ENCODE results near the gene LBH. TPM values are rescaled to one million over a fixed set of nuclear protein-coding genes. Genes with fewer than 3 reads are reported as not detected.

Gene LBH
- total RNA-seq, 4 donors from 2014 or later = 7.0 to 37.8 (median 16.3) TPM

DNA sequence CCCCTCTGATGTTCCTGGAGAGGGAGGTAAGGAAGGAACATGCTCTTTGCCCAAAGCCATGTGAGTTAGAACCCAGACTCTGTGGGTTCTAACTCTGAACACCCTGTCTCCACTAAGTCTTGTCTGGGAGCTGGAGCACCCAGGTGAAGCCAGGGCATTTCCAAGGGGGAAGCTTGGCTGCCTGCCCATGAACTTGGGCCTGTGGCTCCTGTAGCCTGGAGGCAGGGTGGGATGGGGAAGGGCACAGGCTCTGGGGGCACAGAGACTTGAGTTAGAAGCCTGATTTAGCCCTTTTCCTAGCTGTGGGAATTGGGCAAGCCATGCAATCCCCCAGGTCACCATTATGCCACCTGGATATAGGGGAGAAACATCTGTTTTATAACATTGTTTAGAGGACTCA lies 65.2 kb downstream of the LBH start:
- Histone ChIP-seq H3K4me1 (peaks cover 4 to 23% (median 16%) of the 10 kb centered on the region in 4 donors), H3K27me3 (no peaks in the 10 kb centered on the region), H3K36me3 (no peaks in the 10 kb centered on the region), H3K4me3 (no peak overlapping the region), H3K27ac (no peak overlapping the region), H3K9me3 (no peaks in the 10 kb centered on the region)
- in situ Hi-C loops (cut with MboI; ENCODE audit: low pct_ligation_motif_present in 1 of 4, low pct_unique_long_range_greater_than_20kb in 1 of 4, low sequenced_read_pairs in 3 of 4) = no loop called here
- intact Hi-C loops (cut with DNase I; ENCODE audit: low total_unique reads) = no loop called here
- DNase-seq = no peak
- TF ChIP-seq POLR2AphosphoS5 (IDR thresholded peaks at IDR 0.05) (no peak), POLR2A (IDR thresholded peaks at IDR 0.05) (no peak), EP300 (IDR thresholded peaks at IDR 0.05; ENCODE audit: low read depth) (no peak)
- TF ChIP-seq, protein P1, sequence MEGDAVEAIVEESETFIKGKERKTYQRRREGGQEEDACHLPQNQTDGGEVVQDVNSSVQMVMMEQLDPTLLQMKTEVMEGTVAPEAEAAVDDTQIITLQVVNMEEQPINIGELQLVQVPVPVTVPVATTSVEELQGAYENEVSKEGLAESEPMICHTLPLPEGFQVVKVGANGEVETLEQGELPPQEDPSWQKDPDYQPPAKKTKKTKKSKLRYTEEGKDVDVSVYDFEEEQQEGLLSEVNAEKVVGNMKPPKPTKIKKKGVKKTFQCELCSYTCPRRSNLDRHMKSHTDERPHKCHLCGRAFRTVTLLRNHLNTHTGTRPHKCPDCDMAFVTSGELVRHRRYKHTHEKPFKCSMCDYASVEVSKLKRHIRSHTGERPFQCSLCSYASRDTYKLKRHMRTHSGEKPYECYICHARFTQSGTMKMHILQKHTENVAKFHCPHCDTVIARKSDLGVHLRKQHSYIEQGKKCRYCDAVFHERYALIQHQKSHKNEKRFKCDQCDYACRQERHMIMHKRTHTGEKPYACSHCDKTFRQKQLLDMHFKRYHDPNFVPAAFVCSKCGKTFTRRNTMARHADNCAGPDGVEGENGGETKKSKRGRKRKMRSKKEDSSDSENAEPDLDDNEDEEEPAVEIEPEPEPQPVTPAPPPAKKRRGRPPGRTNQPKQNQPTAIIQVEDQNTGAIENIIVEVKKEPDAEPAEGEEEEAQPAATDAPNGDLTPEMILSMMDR (IDR thresholded peaks at IDR 0.05) = no peak

DNA sequence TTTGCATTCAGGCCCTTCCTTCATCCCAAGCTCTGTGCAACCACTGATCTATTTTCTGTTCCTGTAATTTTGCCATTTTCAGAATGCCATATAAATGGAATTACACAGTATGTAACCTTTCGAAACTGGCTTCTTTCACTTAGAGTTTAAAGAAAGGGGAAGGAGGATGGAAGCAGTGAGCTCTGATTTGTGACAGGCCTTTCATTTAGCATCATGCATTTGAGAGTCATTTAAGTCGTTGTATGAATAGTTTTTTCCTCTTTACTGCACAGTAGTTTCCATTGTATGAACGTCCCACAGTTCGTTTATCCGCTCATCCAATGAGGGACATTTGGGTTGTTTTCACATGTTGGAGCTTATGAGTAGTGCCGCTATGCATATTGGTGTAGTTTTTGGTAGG lies 67.0 kb downstream of the LBH start:
- no peak for DNase-seq
- no peaks in the 10 kb centered on the region for H3K27me3 ChIP-seq
- 85 to 96% methylated on average over 6 of the region's 6 CpGs for WGBS, 2 donors (ENCODE audit: low coverage in 1 of 2)
- H3K4me1 ChIP-seq = peaks cover 4 to 19% (median 14%) of the 10 kb centered on the region in 4 donors
- in situ Hi-C loops (cut with MboI; ENCODE audit: low pct_ligation_motif_present in 1 of 4, low pct_unique_long_range_greater_than_20kb in 1 of 4, low sequenced_read_pairs in 3 of 4) (no loop called here), intact Hi-C loops (cut with DNase I; ENCODE audit: low total_unique reads) (no loop called here)
- no peaks in the 10 kb centered on the region for H3K9me3 ChIP-seq
- no peak overlapping the region for H3K4me3 ChIP-seq
- TF ChIP-seq POLR2A (IDR thresholded peaks at IDR 0.05) (no peak), EP300 (IDR thresholded peaks at IDR 0.05; ENCODE audit: low read depth) (no peak), POLR2AphosphoS5 (IDR thresholded peaks at IDR 0.05) (no peak)
- TF ChIP-seq, protein P1 (IDR thresholded peaks at IDR 0.05) = no peak
- H3K27ac ChIP-seq = no peak overlapping the region
- H3K36me3 ChIP-seq = no peaks in the 10 kb centered on the region

DNA sequence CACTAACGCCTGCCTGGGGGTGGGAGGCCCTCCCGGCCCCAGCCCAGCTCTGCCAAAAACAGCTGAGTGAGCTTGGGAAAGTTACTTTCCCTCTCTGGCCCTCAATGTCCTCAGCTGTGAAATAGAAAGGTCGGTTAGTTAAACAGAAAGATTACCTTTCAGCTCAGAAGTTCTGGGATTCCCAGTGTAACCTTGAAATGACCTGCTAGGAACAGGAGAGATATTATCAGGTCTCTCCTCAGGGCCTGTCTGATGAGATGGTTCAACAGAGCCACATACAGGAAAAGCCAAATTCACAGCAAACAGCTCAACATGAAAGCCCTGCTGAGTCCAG lies 68.8 kb downstream of the LBH start:
- 67 to 72% methylated on average over 3 of the region's 3 CpGs for WGBS, 2 donors (ENCODE audit: low coverage in 1 of 2)
- in situ Hi-C loops (cut with MboI; ENCODE audit: low pct_ligation_motif_present in 1 of 4, low pct_unique_long_range_greater_than_20kb in 1 of 4, low sequenced_read_pairs in 3 of 4) (no loop called here), intact Hi-C loops (cut with DNase I; ENCODE audit: low total_unique reads) (no loop called here)
- peaks cover 4 to 16% (median 13%) of the 10 kb centered on the region in 4 donors for H3K4me1 ChIP-seq
- H3K9me3 ChIP-seq = no peaks in the 10 kb centered on the region
- no peak overlapping the region for H3K4me3 ChIP-seq
- no peak for TF ChIP-seq EP300 (IDR thresholded peaks at IDR 0.05; ENCODE audit: low read depth)
- TF ChIP-seq, protein P1 (IDR thresholded peaks at IDR 0.05) = no peak
- no peak for TF ChIP-seq POLR2AphosphoS5 (IDR thresholded peaks at IDR 0.05)
- TF ChIP-seq POLR2A (IDR thresholded peaks at IDR 0.05) = no peak
- H3K27me3 ChIP-seq = no peaks in the 10 kb centered on the region
- no peak for DNase-seq
- peak overlapping the region; percentile 68 to 76 (median 73) for H3K27ac ChIP-seq
- no peaks in the 10 kb centered on the region for H3K36me3 ChIP-seq

DNA sequence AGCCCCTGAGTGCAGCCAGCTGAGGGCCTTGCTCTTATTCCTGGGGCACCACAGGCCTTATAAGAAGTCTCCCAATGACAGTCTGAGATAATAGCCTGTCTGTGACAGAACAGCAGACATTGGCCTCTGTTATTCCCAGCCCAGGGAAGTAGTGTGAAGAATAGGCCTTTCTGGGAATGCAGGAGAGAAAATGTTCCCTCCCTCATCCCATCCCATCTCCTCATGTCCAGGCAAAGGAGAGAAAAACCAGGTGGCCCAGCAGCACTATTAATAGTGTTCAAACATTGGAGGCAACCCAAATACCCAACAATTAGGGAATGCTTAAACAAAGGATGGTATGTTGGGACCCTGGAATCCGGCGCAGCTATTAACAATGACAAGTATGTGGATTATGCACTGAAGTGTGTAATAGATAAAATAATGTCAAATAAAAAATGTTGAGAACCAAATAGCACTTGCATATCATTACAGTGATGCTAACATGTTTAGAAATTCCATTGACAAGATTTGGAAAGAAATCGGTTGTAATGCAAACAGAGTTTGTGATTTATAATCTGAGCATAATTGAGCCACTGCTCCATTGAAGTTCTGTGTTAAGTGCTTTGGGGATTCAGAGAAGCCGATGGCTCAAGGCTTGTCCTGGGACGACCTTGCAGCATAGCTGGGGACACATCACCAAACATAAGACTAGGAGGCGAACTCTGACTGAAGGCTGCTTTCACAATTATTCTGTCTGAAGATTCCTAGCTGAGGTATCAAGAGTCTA lies 69.3 kb downstream of the LBH start:
- TF ChIP-seq EP300 (IDR thresholded peaks at IDR 0.05; ENCODE audit: low read depth) (peak; percentile 31), POLR2AphosphoS5 (IDR thresholded peaks at IDR 0.05) (peak; percentile 41 to 81 (median 71))
- TF ChIP-seq, protein P1 (IDR thresholded peaks at IDR 0.05) = no peak
- DNase-seq = no peak
- H3K4me1 ChIP-seq = peaks cover 4 to 16% (median 13%) of the 10 kb centered on the region in 4 donors
- H3K4me3 ChIP-seq = no peak overlapping the region
- 76% methylated on average over 2 to 6 of the region's 6 CpGs for WGBS, 2 donors (ENCODE audit: low coverage in 1 of 2)
- H3K27me3 ChIP-seq = no peaks in the 10 kb centered on the region
- no peaks in the 10 kb centered on the region for H3K9me3 ChIP-seq
- peak overlapping the region; percentile 68 to 76 (median 73) for H3K27ac ChIP-seq
- intact Hi-C loops (cut with DNase I; ENCODE audit: low total_unique reads) (no loop called here), in situ Hi-C loops (cut with MboI; ENCODE audit: low pct_ligation_motif_present in 1 of 4, low pct_unique_long_range_greater_than_20kb in 1 of 4, low sequenced_read_pairs in 3 of 4) (no loop called here)
- no peaks in the 10 kb centered on the region for H3K36me3 ChIP-seq
